K562 (cell line): Measurements from ENCODE around the gene LYPD5. TPM values are rescaled to one million over a fixed set of nuclear protein-coding genes. Genes with fewer than 3 reads are reported as not detected.

Experiments
- BRD9 ChIP-seq: fragments of 450-650 bp; IDR thresholded peaks from 2 replicates; pipeline ENCODE4 v1.6.1; 2018; ENCODE audit warnings: low read depth; ENCODE audit not compliant: partially characterized antibody
- CBX3 ChIP-seq, 2 experiments: IDR thresholded peaks; 1 replicate in 1 of 2; 2 replicates in 1 of 2; pipeline ENCODE4 v1.6.1; 2012; ENCODE audit warnings: inconsistent platforms in 2 of 2, low read length in 2 of 2, borderline replicate concordance in 1 of 2, control low read depth in 1 of 2
- CTCF ChIP-seq, 3 experiments: IDR thresholded peaks in 2 of 3; conservative IDR thresholded peaks in 1 of 3; 2 replicates each; pipeline ENCODE4 v1.5.1; 2011 to 2012; ENCODE audit warnings: low read length in 3 of 3, mild to moderate bottlenecking in 3 of 3, control low read depth in 2 of 3, improper control_type of control experiment in 1 of 3, inconsistent platforms in 1 of 3, low read depth in 1 of 3, mixed read lengths in 1 of 3, moderate library complexity in 1 of 3; ENCODE audit not compliant: insufficient read depth in 2 of 3
- FOXO4 ChIP-seq: fragments of 450-650 bp; formaldehyde crosslinking; IDR thresholded peaks from 2 replicates; pipeline ENCODE4 v1.4.0; 2020; ENCODE audit warnings: mild to moderate bottlenecking, moderate library complexity
- MTA3 ChIP-seq: fragments of 450-650 bp; formaldehyde crosslinking; IDR thresholded peaks from 2 replicates; pipeline ENCODE4 v1.6.1; 2017; ENCODE audit warnings: mild to moderate bottlenecking, borderline replicate concordance
- MYBL2 ChIP-seq, 2 experiments: fragments of 450-650 bp in 1 of 2; sonication (generic) in 1 of 2; formaldehyde crosslinking in 1 of 2; IDR thresholded peaks; 2 replicates each; pipeline versions ENCODE4 v1.6.1 to v1.8.1; 2017 to 2022; ENCODE audit warnings: borderline replicate concordance in 1 of 2, inconsistent platforms in 1 of 2, low read depth in 1 of 2, mild to moderate bottlenecking in 1 of 2, missing genetic modification reagents in 1 of 2, moderate library complexity in 1 of 2
- NFRKB ChIP-seq: fragments of 450-650 bp; IDR thresholded peaks from 2 replicates; pipeline ENCODE4 v1.6.1; 2016; ENCODE audit warnings: low read depth
- OTX1 ChIP-seq: fragments of 450-650 bp; formaldehyde crosslinking; IDR thresholded peaks from 2 replicates; pipeline ENCODE4 v1.4.0; 2022; ENCODE audit warnings: mild to moderate bottlenecking
- PHF20 ChIP-seq: fragments of 450-650 bp; IDR thresholded peaks from 2 replicates; pipeline ENCODE4 v1.6.1; 2018; ENCODE audit not compliant: partially characterized antibody
- PHF8 ChIP-seq: fragments of 200-600 bp; sonication (generic); IDR thresholded peaks from 2 replicates; pipeline ENCODE4 v1.6.1; 2012; ENCODE audit warnings: mixed run types, mild to moderate bottlenecking, inconsistent platforms, low read length, moderate library complexity, borderline replicate concordance
- POU5F1 ChIP-seq: fragments of 150-350 bp; IDR thresholded peaks from 2 replicates; pipeline ENCODE4 v1.6.1; 2014; ENCODE audit warnings: borderline replicate concordance, low read length, low read depth, mild to moderate bottlenecking; ENCODE audit not compliant: partially characterized antibody
- RBM22 ChIP-seq: fragments of 200-400 bp; formaldehyde crosslinking; IDR thresholded peaks from 2 replicates; pipeline ENCODE4 v1.6.1; 2018; ENCODE audit warnings: low read length, low read depth; ENCODE audit not compliant: poor library complexity, severe bottlenecking
- RUNX1 ChIP-seq: sonication (generic); IDR thresholded peaks from 2 replicates; pipeline ENCODE4 v1.6.1; 2016; ENCODE audit warnings: antibody characterized with exemption, low read depth
- SAFB2 ChIP-seq: fragments of 200-400 bp; formaldehyde crosslinking; IDR thresholded peaks from 2 replicates; pipeline ENCODE4 v1.6.1; 2018; ENCODE audit warnings: borderline replicate concordance, low read length, low read depth, moderate library complexity; ENCODE audit not compliant: severe bottlenecking
- TFAP4 ChIP-seq: sonication (generic); formaldehyde crosslinking; IDR thresholded peaks from 2 replicates; pipeline ENCODE4 v1.8.0; 2022; ENCODE audit warnings: missing genetic modification reagents, mild to moderate bottlenecking, moderate library complexity, borderline replicate concordance
- TSHZ1 ChIP-seq: fragments of 250-450 bp; sonication (Bioruptor Pico); IDR thresholded peaks from 2 replicates; pipeline ENCODE4 v1.4.0; 2020; ENCODE audit warnings: mild to moderate bottlenecking, moderate library complexity
- ZNF436 ChIP-seq: fragments of 250-450, 450-650 bp; sonication (Bioruptor Pico); formaldehyde crosslinking; IDR thresholded peaks from 2 replicates; pipeline ENCODE4 v1.7.0; 2020; ENCODE audit warnings: mild to moderate bottlenecking
- ZNF589 ChIP-seq: fragments of 200-800 bp; sonication (Bioruptor generic); IDR thresholded peaks from 2 replicates; pipeline ENCODE4 v1.6.1; 2016; ENCODE audit warnings: low read depth, missing genetic modification characterization, missing compliant biosample characterization
- ZNF655 ChIP-seq: fragments of 250-450 bp; sonication (Bioruptor Pico); IDR thresholded peaks from 2 replicates; pipeline ENCODE4 v1.5.0; 2021
- polyA plus RNA-seq, 8 experiments: library from polyadenylated mRNA; depleted of rRNA in 4 of 8; stranded (reverse) in 5 of 8; unstranded in 3 of 8; fragments of >200 nt; fragmentation: Nextera tagmentation in 2 of 8; fragmentation: Illumina TruSeq in 1 of 8; extraction: Ambion mirVana in 2 of 8; extraction: Trizol in 1 of 8; gene quantifications; 2 replicates each; pipeline versions ENCODE4 v1.2.1 to v1.2.3, GENCODE V29; 2011 to 2014; ENCODE audit warnings: inconsistent platforms in 1 of 8, missing spikeins in 1 of 8
- total RNA-seq, 7 experiments: library from RNA; depleted of rRNA in 6 of 7; stranded (reverse); fragments of >200 nt in 6 of 7; fragmentation: Illumina TruSeq in 2 of 7; extraction: Trizol in 2 of 7; gene quantifications; 2 replicates each; pipeline versions ENCODE4 v1.2.1 to v1.2.3, GENCODE V29; 2011 to 2021; ENCODE audit warnings: low replicate concordance in 1 of 7

The LYPD5 gene
- total and polyA plus RNA-seq, 9 of the 15 experiments (the other 6 are each of a cell fraction or from before 2014, with no cell fraction given) = 0.03 to 0.22 (median 0.10) TPM; not detected in 3

- TF ChIP-seq POU5F1 = no peak
- peak; percentile 34; the same call in 1 of the 2 replicates for TF ChIP-seq OTX1 (CRISPR knock-in tag)
- no peak for TF ChIP-seq RBM22
- TF ChIP-seq ZNF655 (CRISPR knock-in tag) = no peak
- peak; percentile 45 for TF ChIP-seq BRD9
- TF ChIP-seq PHF20 = peak; percentile 12
- TF ChIP-seq RUNX1 = no peak
- no peak for TF ChIP-seq TFAP4 (CRISPR knock-in tag)
- TF ChIP-seq FOXO4 = no peak
- no peak for TF ChIP-seq CBX3 (IDR thresholded peaks at IDR 0.05; ENCODE audit: borderline replicate concordance in 1 of 2, low read length in 2 of 2)
- TF ChIP-seq MTA3 = no peak
- no peak for TF ChIP-seq ZNF589 (CRISPR knock-in tag)
- no peak for TF ChIP-seq ZNF436
- no peak for TF ChIP-seq MYBL2 (IDR thresholded peaks at IDR 0.05; ENCODE audit: low read depth)
- no peak for TF ChIP-seq MYBL2 (CRISPR knock-in tag; IDR thresholded peaks at IDR 0.05; ENCODE audit: borderline replicate concordance)
- no peak for TF ChIP-seq SAFB2
- TF ChIP-seq NFRKB = peak; percentile 28
- no peak for TF ChIP-seq TSHZ1 (CRISPR knock-in tag)
- TF ChIP-seq PHF8 = no peak
- no peak for TF ChIP-seq CTCF (IDR thresholded peaks at IDR 0.05 in 2 of 3, conservative IDR thresholded peaks at IDR 0.05 in 1 of 3; ENCODE audit: insufficient read depth in 2 of 3, low read depth in 1 of 3, low read length in 3 of 3)
These were observed 18.6 kb downstream of the LYPD5 start (continued) for GRCh38 chr19:43783636-43784035.
